Stimulated activated naive CD8-positive, alpha-beta T cell treated with anti-CD3 and anti-CD28 coated beads, Interleukin-15, amount 100 ng/mL, for 72 hours (primary cell): ENCODE measurements around the gene FHIP2A.

Experiments
- ATAC-seq: fragments of 150-1000 bp; cut with Tn5 transposase; 2 replicates; pipeline ENCODE4 v1.10.0; 2021; ENCODE audit warnings: mild to moderate bottlenecking, moderate library complexity
- DNase-seq, 2 donors: peaks; one replicate each; pipeline ENCODE4 v3.0.0; 2021 to 2022
- H3K27ac Mint-ChIP-seq, 2 donors: one replicate each; pipeline ENCODE4 v1.8.0; 2022; ENCODE audit warnings: mild to moderate bottlenecking in 2 of 2, mixed read lengths in 2 of 2, moderate library complexity in 2 of 2
- H3K27me3 Mint-ChIP-seq: one replicate; pipeline ENCODE4 v1.8.0; 2022; ENCODE audit warnings: mixed read lengths
- H3K4me1 Mint-ChIP-seq: one replicate; pipeline ENCODE4 v1.8.0; 2022; ENCODE audit warnings: mild to moderate bottlenecking, mixed read lengths
- H3K4me3 Mint-ChIP-seq, 2 donors: one replicate each; pipeline ENCODE4 v1.8.0; 2022; ENCODE audit warnings: mild to moderate bottlenecking in 2 of 2, mixed read lengths in 2 of 2, moderate library complexity in 1 of 2
- H3K9me3 Mint-ChIP-seq, 2 donors: one replicate each; pipeline ENCODE4 v1.8.0; 2022; ENCODE audit warnings: mixed read lengths in 2 of 2

Gene FHIP2A

DNA sequence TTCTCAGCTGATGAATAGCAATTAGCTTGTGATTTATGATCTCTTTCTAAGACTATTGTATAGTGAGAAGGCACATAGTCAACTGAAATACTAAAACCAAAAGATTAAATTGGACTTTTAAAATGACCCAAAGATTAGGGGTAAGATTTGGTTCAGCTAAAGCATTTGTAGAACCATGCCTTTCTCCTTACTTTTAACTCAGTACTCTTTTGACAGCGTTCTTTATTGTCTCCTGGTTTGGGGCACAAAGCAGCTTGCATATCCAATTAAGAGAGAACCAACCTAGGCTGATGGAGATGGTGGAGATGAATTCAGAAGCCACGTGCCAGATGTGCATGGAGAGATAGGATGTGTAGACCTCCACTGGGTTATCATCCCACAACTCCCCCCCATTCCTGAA lies 45.8 kb downstream of the FHIP2A start:
- Mint-ChIP-seq H3K27ac (no peak overlapping the region), H3K4me1 (no peaks in the 10 kb centered on the region), H3K27me3 (peaks cover 14% of the 10 kb centered on the region), H3K9me3 (no peaks in the 10 kb centered on the region), H3K4me3 (no peak overlapping the region)
- ATAC-seq (no peak), DNase-seq (no peak)

DNA sequence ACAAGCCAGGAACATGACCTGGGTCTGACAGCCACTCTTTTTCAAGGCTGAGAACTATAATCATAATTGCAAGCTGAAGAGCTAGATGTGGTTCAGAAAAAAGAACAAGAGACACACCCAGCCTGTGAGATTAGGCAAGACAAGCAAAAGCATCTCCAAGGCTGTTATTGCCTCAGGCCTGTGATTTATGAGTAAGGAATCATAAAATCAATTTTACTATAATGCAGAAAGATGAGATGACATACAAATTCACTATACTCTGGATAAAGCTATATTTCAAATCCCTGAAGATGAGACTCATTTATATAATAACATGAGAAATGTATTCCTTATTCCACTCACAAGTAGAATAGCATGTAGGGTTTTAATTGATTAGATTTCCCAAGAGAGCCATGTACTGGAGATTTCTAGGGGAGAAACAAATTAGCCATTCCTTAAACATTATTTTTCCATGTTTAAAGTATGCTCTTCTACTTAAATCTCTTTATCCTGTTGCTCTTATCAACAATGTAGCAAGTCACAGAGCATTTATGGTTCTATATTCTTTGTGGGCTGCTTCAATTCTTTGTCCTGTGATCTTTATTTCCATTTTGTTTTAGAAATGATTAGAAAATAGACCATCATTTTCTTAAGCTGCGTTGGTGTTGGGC lies 47.4 kb downstream of the FHIP2A start:
- Mint-ChIP-seq H3K9me3 (no peaks in the 10 kb centered on the region), H3K27ac (no peak overlapping the region), H3K27me3 (peaks cover 25% of the 10 kb centered on the region), H3K4me1 (no peaks in the 10 kb centered on the region), H3K4me3 (no peak overlapping the region)
- DNase-seq (no peak), ATAC-seq (no peak)

DNA sequence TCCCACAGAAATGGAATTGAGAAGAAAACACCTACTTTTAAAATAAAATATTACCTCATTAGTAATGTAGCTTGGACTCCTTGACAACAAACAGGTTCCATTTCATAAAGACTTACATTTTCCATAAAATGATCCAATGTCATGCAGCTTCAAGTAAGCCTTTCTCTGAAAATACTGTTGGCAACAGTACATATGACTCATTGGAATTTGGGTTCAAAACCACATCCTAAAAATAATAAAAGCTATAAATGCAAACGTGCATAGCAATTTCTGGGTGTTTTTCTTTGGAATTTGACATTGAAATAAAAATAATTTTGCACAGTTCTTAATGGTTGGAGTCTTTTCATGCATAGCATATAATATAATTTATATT lies 47.9 kb downstream of the FHIP2A start:
- H3K9me3 Mint-ChIP-seq, result no peaks in the 10 kb centered on the region
- ATAC-seq (no peak), DNase-seq (no peak)
- H3K4me3 Mint-ChIP-seq, result no peak overlapping the region
- H3K4me1 Mint-ChIP-seq, result no peaks in the 10 kb centered on the region
- no peak overlapping the region for H3K27ac Mint-ChIP-seq
- peaks cover 26% of the 10 kb centered on the region for H3K27me3 Mint-ChIP-seq

DNA sequence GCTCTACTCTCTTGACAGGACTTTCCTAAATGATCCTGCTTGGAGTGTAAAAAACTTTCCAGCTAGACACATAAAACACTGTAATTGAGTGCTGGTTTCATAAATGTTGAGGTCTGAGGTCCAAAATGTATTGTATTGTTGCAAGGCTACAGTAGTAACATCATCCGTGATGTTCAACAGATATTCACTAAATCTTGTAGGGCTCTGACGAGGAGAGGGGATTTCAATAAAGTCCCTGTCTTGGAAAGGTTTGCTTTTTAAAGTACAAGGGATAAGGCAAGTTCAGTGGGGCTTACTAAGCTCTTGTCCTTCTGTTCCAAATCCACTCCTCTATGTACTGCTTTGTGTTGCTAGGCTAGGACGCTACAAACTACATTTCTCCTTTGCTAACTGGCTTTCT lies 48.9 kb downstream of the FHIP2A start:
- no peak overlapping the region for H3K4me3 Mint-ChIP-seq
- H3K27ac Mint-ChIP-seq, result peak overlapping the region in 1 of 2 donors; percentile 47
- no peak for DNase-seq
- peaks cover 7% of the 10 kb centered on the region for H3K4me1 Mint-ChIP-seq
- no peaks in the 10 kb centered on the region for H3K9me3 Mint-ChIP-seq
- peaks cover 36% of the 10 kb centered on the region for H3K27me3 Mint-ChIP-seq
- no peak for ATAC-seq

DNA sequence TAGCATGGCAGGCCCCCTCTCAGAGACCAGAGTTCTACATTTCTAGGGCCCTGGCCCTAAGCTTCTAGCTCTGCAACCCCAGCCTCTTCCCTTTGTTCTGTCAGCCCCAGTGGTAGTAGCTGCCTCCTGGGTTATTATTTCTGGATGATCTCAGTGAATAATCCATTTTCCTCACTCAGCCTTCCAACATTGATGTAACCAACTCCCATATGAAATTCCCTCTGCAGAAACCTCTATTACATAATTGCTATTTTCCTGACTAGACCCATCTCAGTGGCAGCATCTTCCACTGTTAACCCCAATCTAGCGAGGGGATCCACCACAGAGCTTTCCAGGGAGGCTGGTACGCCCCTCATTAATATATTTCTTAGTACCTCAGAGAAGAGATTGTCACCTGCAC lies 49.8 kb downstream of the FHIP2A start:
- no peak for ATAC-seq
- Mint-ChIP-seq H3K4me1 (peaks cover 16% of the 10 kb centered on the region), H3K27ac (no peak overlapping the region), H3K9me3 (no peaks in the 10 kb centered on the region), H3K27me3 (peaks cover 45% of the 10 kb centered on the region), H3K4me3 (no peak overlapping the region)
- no peak for DNase-seq
